ENCODE data around the gene PLEKHA1.

The PLEKHA1 gene

DNA sequence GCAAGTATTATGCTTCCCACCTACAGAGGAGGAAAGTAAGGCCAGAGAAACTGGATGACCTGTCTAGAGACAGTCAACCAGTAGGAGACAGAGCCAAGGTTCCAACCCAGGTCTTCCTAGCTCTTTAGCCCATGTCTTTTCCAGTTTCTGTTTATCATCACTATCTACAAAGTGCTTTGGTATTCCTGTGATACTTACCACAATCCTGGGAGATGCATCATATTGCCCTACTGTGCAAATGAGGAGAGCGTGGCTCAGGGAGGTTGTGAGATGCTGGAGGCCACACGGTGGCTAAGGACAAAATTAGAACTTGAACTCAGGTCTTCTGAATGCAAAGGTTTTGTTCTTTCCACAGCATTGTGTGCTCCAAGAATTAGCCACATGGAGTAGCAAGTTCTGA is 11.2 kb upstream of the PLEKHA1 start:
- TF ChIP-seq, protein P1, sequence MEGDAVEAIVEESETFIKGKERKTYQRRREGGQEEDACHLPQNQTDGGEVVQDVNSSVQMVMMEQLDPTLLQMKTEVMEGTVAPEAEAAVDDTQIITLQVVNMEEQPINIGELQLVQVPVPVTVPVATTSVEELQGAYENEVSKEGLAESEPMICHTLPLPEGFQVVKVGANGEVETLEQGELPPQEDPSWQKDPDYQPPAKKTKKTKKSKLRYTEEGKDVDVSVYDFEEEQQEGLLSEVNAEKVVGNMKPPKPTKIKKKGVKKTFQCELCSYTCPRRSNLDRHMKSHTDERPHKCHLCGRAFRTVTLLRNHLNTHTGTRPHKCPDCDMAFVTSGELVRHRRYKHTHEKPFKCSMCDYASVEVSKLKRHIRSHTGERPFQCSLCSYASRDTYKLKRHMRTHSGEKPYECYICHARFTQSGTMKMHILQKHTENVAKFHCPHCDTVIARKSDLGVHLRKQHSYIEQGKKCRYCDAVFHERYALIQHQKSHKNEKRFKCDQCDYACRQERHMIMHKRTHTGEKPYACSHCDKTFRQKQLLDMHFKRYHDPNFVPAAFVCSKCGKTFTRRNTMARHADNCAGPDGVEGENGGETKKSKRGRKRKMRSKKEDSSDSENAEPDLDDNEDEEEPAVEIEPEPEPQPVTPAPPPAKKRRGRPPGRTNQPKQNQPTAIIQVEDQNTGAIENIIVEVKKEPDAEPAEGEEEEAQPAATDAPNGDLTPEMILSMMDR (conservative IDR thresholded peaks at IDR 0.05; ENCODE audit: low read depth, low read length) = no peak
- H3K4me3 ChIP-seq (ENCODE audit: low read length) = no peak overlapping the region
- no peak for DNase-seq (ENCODE audit: low read depth)

DNA sequence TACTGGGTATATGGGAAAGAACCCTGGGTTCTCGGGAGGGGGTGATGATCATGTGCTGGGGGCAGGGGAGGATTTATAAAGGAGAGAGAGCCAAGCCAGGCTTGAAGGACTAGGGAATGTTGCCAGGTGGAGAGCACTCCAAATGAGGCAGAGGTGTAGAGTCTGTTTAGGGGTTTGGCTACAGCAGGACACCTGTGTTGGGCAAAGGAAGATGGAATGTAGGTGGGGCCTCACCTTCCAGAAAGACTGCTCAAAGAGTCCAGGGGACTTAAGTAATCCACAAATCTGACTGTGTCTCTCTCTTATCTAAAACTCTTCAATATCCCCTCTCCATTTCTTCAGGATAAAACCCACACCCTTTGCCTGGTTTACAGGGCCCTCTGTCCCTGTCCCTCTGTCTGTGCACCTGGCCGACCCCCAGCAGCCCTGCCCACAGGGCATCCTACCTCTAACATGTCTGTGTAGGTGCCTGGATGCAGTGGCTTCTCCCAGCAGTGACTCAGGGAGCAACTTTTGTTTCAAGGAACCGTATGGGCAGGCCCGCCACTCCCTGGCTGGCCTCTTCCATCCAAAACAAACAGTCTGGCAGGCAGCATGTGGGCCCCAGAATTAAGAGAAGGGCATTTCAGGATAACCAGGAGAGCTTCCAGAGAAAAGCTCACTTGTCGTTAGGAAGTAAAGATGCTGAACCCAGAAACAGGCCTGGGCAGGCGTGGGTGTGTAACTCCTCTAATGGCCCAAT is 10.6 kb upstream of the PLEKHA1 start:
- TF ChIP-seq, protein P1 (conservative IDR thresholded peaks at IDR 0.05; ENCODE audit: low read depth, low read length) = no peak
- DNase-seq (ENCODE audit: low read depth) = no peak
- no peak overlapping the region for H3K4me3 ChIP-seq (ENCODE audit: low read length)

GRCh38 chr10:122368502-122369254 is 5.8 kb upstream of the PLEKHA1 start:
- no peak overlapping the region for H3K4me3 ChIP-seq (ENCODE audit: low read length)
- DNase-seq (ENCODE audit: low read depth) = no peak
- TF ChIP-seq, protein P1 (conservative IDR thresholded peaks at IDR 0.05; ENCODE audit: low read depth, low read length) = no peak

DNA sequence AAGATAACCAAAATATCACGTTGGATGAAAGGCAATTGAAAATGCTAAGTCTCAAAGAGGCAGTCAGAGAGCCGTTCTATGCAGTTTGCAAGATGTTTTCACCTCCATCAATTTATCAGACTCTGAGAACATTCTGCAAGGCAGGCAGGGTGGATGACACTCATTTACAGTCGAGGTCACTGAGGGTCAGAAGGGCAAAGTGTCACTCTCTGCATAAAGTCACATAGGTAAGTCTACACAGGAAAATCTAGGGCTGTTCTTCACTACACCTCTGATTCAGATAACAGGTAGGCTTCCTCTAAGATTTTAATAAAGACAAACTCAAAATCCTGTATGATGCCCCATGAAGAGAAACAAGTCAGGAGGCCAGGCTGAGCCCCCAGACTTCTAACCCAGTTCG is 1.4 kb upstream of the PLEKHA1 start:
- no peak overlapping the region for H3K4me3 ChIP-seq (ENCODE audit: low read length)
- no peak for DNase-seq (ENCODE audit: low read depth)
- TF ChIP-seq, protein P1 (conservative IDR thresholded peaks at IDR 0.05; ENCODE audit: low read depth, low read length) = no peak

- H3K4me3 ChIP-seq (ENCODE audit: low read length) = peak overlapping the region; percentile 77
- TF ChIP-seq, protein P1 (conservative IDR thresholded peaks at IDR 0.05; ENCODE audit: low read depth, low read length) = no peak
- DNase-seq (ENCODE audit: low read depth) = no peak
Measured at GRCh38 chr10:122373721-122374120, 787 bp upstream of the PLEKHA1 start.

GRCh38 chr10:122374859-122375678 is 561 bp downstream of the PLEKHA1 start:
- H3K4me3 ChIP-seq (ENCODE audit: low read length) = peak overlapping the region; percentile 66
- DNase-seq (ENCODE audit: low read depth) = no peak
- TF ChIP-seq, protein P1 (conservative IDR thresholded peaks at IDR 0.05; ENCODE audit: low read depth, low read length) = no peak
